Breast epithelium (tissue), 3 donors: ENCODE data around the gene C16orf96.

Experiments
- POLR2AphosphoS5 ChIP-seq, 3 donors: sonication (generic); formaldehyde crosslinking; IDR thresholded peaks; one replicate each; pipeline ENCODE4 v1.6.1; 2017; ENCODE audit warnings: antibody characterized with exemption in 3 of 3
- TF ChIP-seq, protein P1 (sequence below), 3 donors: fragments of 450-650 bp; IDR thresholded peaks; one replicate each; pipeline ENCODE4 v1.5.1; 2016 to 2017; ENCODE audit warnings: antibody characterized with exemption in 3 of 3, mild to moderate bottlenecking in 3 of 3, moderate library complexity in 3 of 3

DNA sequence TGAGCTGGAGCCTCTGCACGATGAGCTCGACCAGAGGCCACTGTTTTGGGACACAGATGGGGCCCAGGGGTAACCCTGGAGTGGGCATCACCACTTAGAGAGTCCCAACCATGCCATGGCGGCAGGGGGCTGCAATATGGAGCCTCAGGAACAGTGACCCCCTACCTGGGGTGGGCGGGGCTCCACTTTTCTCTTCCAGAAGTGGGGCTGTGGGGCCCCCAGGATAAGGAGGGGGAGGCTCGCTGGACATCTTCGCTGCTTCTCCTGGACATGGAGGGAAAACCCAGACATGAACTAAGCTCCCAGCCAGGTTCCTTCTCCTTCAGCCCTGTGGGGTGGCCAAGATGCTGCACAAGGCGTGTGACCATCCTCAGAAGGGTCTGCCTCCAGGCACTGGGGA, 42.3 kb upstream of the C16orf96 start:
- TF ChIP-seq, protein P1, sequence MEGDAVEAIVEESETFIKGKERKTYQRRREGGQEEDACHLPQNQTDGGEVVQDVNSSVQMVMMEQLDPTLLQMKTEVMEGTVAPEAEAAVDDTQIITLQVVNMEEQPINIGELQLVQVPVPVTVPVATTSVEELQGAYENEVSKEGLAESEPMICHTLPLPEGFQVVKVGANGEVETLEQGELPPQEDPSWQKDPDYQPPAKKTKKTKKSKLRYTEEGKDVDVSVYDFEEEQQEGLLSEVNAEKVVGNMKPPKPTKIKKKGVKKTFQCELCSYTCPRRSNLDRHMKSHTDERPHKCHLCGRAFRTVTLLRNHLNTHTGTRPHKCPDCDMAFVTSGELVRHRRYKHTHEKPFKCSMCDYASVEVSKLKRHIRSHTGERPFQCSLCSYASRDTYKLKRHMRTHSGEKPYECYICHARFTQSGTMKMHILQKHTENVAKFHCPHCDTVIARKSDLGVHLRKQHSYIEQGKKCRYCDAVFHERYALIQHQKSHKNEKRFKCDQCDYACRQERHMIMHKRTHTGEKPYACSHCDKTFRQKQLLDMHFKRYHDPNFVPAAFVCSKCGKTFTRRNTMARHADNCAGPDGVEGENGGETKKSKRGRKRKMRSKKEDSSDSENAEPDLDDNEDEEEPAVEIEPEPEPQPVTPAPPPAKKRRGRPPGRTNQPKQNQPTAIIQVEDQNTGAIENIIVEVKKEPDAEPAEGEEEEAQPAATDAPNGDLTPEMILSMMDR (IDR thresholded peaks at IDR 0.05), result no peak
- TF ChIP-seq POLR2AphosphoS5 (IDR thresholded peaks at IDR 0.05), result no peak
